Dendritic cell treated with granulocyte-macrophage colony-stimulating factor and Interleukin-4, amounts not matched to agents 40 ng/mL and 50 ng/mL, for 4 days (primary cell): ENCODE data around the gene FNDC3B.

Experiments used
- H3K27ac Mint-ChIP-seq: one replicate; pipeline ENCODE4 v1.8.0; 2022; ENCODE audit warnings: mild to moderate bottlenecking, mixed read lengths
- H3K27me3 Mint-ChIP-seq: one replicate; pipeline ENCODE4 v1.8.0; 2022; ENCODE audit warnings: mild to moderate bottlenecking, mixed read lengths
- H3K36me3 Mint-ChIP-seq: one replicate; pipeline ENCODE4 v1.8.0; 2022; ENCODE audit warnings: low read depth, mixed read lengths
- H3K4me1 Mint-ChIP-seq: one replicate; pipeline ENCODE4 v1.8.0; 2022; ENCODE audit warnings: low read depth, mixed read lengths
- H3K4me3 Mint-ChIP-seq: one replicate; pipeline ENCODE4 v1.8.0; 2022; ENCODE audit warnings: mild to moderate bottlenecking, moderate library complexity, mixed read lengths
- H3K9me3 Mint-ChIP-seq: one replicate; pipeline ENCODE4 v1.8.0; 2022; ENCODE audit warnings: mixed read lengths
- intact Hi-C: fragments of 100-400 bp; cut with micrococcal nuclease; formaldehyde crosslinking; loops from one replicate; pipeline ENCODE4 v1.15.0; 2022

FNDC3B gene

GRCh38 chr3:172369590-172370259 is 330.3 kb downstream of the FNDC3B start:
- intact Hi-C loops = no loop called here
- H3K27me3 Mint-ChIP-seq = no peaks in the 10 kb centered on the region
- no peak overlapping the region for H3K4me3 Mint-ChIP-seq
- no peaks in the 10 kb centered on the region for H3K9me3 Mint-ChIP-seq
- no peak overlapping the region for H3K27ac Mint-ChIP-seq
- H3K36me3 Mint-ChIP-seq = peaks cover 89% of the 10 kb centered on the region
- H3K4me1 Mint-ChIP-seq = no peaks in the 10 kb centered on the region

GRCh38 chr3:172370419-172370818 is 331.0 kb downstream of the FNDC3B start:
- intact Hi-C loops = no loop called here
- Mint-ChIP-seq H3K27me3 (no peaks in the 10 kb centered on the region), H3K27ac (no peak overlapping the region), H3K9me3 (no peaks in the 10 kb centered on the region), H3K36me3 (peaks cover 89% of the 10 kb centered on the region), H3K4me1 (no peaks in the 10 kb centered on the region), H3K4me3 (no peak overlapping the region)

GRCh38 chr3:172371544-172371943 is 332.2 kb downstream of the FNDC3B start:
- no peak overlapping the region for H3K27ac Mint-ChIP-seq
- intact Hi-C loops = no loop called here
- no peaks in the 10 kb centered on the region for H3K27me3 Mint-ChIP-seq
- peaks cover 85% of the 10 kb centered on the region for H3K36me3 Mint-ChIP-seq
- H3K9me3 Mint-ChIP-seq = no peaks in the 10 kb centered on the region
- H3K4me1 Mint-ChIP-seq = no peaks in the 10 kb centered on the region
- no peak overlapping the region for H3K4me3 Mint-ChIP-seq

- Mint-ChIP-seq H3K36me3 (peaks cover 85% of the 10 kb centered on the region), H3K4me1 (no peaks in the 10 kb centered on the region), H3K27me3 (no peaks in the 10 kb centered on the region), H3K9me3 (no peaks in the 10 kb centered on the region), H3K27ac (no peak overlapping the region), H3K4me3 (no peak overlapping the region)
- intact Hi-C loops = no loop called here
Observed at GRCh38 chr3:172372895-172373294, 333.5 kb downstream of the FNDC3B start.

- H3K4me3 Mint-ChIP-seq = no peak overlapping the region
Observed at GRCh38 chr3:172373912-172374311, 334.5 kb downstream of the FNDC3B start.

GRCh38 chr3:172375206-172375850 is 335.9 kb downstream of the FNDC3B start:
- intact Hi-C loops = no loop called here
- Mint-ChIP-seq H3K36me3 (peaks cover 90% of the 10 kb centered on the region), H3K4me3 (no peak overlapping the region), H3K9me3 (no peaks in the 10 kb centered on the region), H3K27ac (no peak overlapping the region), H3K4me1 (no peaks in the 10 kb centered on the region), H3K27me3 (no peaks in the 10 kb centered on the region)

More at GRCh38 chr3:172373912-172374311, 334.5 kb downstream of the FNDC3B start:
- Mint-ChIP-seq H3K27me3 (no peaks in the 10 kb centered on the region), H3K27ac (no peak overlapping the region), H3K9me3 (no peaks in the 10 kb centered on the region), H3K4me1 (no peaks in the 10 kb centered on the region), H3K36me3 (peaks cover 89% of the 10 kb centered on the region)
- intact Hi-C loops = no loop called here

GRCh38 chr3:172376402-172376801 is 337.0 kb downstream of the FNDC3B start:
- Mint-ChIP-seq H3K9me3 (no peaks in the 10 kb centered on the region), H3K36me3 (peaks cover 94% of the 10 kb centered on the region), H3K4me3 (no peak overlapping the region), H3K27ac (no peak overlapping the region), H3K4me1 (no peaks in the 10 kb centered on the region), H3K27me3 (no peaks in the 10 kb centered on the region)
- intact Hi-C loops = no loop called here

GRCh38 chr3:172376881-172377280 is 337.5 kb downstream of the FNDC3B start:
- Mint-ChIP-seq H3K4me3 (no peak overlapping the region), H3K36me3 (peaks cover 94% of the 10 kb centered on the region), H3K4me1 (no peaks in the 10 kb centered on the region), H3K27me3 (no peaks in the 10 kb centered on the region), H3K27ac (no peak overlapping the region), H3K9me3 (no peaks in the 10 kb centered on the region)
- intact Hi-C loops = no loop called here

GRCh38 chr3:172378439-172378838 is 339.1 kb downstream of the FNDC3B start:
- H3K9me3 Mint-ChIP-seq = no peaks in the 10 kb centered on the region
- no peaks in the 10 kb centered on the region for H3K4me1 Mint-ChIP-seq
- peaks cover 94% of the 10 kb centered on the region for H3K36me3 Mint-ChIP-seq
- H3K4me3 Mint-ChIP-seq = no peak overlapping the region
- intact Hi-C loops = no loop called here
- no peaks in the 10 kb centered on the region for H3K27me3 Mint-ChIP-seq
- no peak overlapping the region for H3K27ac Mint-ChIP-seq

GRCh38 chr3:172379372-172379771 is 340.0 kb downstream of the FNDC3B start:
- peaks cover 87% of the 10 kb centered on the region for H3K36me3 Mint-ChIP-seq
- H3K27me3 Mint-ChIP-seq = no peaks in the 10 kb centered on the region
- intact Hi-C loops = no loop called here
- H3K4me3 Mint-ChIP-seq = no peak overlapping the region
- no peaks in the 10 kb centered on the region for H3K9me3 Mint-ChIP-seq
- no peak overlapping the region for H3K27ac Mint-ChIP-seq
- H3K4me1 Mint-ChIP-seq = no peaks in the 10 kb centered on the region

GRCh38 chr3:172380632-172381031 is 341.3 kb downstream of the FNDC3B start:
- no peak overlapping the region for H3K27ac Mint-ChIP-seq
- H3K36me3 Mint-ChIP-seq = peaks cover 85% of the 10 kb centered on the region
- intact Hi-C loops = no loop called here
- H3K27me3 Mint-ChIP-seq = no peaks in the 10 kb centered on the region
- no peaks in the 10 kb centered on the region for H3K9me3 Mint-ChIP-seq
- H3K4me3 Mint-ChIP-seq = no peak overlapping the region
- no peaks in the 10 kb centered on the region for H3K4me1 Mint-ChIP-seq

- Mint-ChIP-seq H3K36me3 (peaks cover 63% of the 10 kb centered on the region), H3K27ac (no peak overlapping the region), H3K9me3 (no peaks in the 10 kb centered on the region), H3K4me3 (no peak overlapping the region), H3K27me3 (no peaks in the 10 kb centered on the region), H3K4me1 (no peaks in the 10 kb centered on the region)
- intact Hi-C loops = no loop called here
Observed at GRCh38 chr3:172383306-172383796, 344.0 kb downstream of the FNDC3B start.

- intact Hi-C loops = no loop called here
- H3K9me3 Mint-ChIP-seq = no peaks in the 10 kb centered on the region
- peaks cover 48% of the 10 kb centered on the region for H3K36me3 Mint-ChIP-seq
- no peaks in the 10 kb centered on the region for H3K27me3 Mint-ChIP-seq
- H3K27ac Mint-ChIP-seq = no peak overlapping the region
- H3K4me3 Mint-ChIP-seq = no peak overlapping the region
- no peaks in the 10 kb centered on the region for H3K4me1 Mint-ChIP-seq
Observed at GRCh38 chr3:172384836-172385235, 345.5 kb downstream of the FNDC3B start.

- H3K9me3 Mint-ChIP-seq = no peaks in the 10 kb centered on the region
- peaks cover 5% of the 10 kb centered on the region for H3K4me1 Mint-ChIP-seq
- H3K4me3 Mint-ChIP-seq = no peak overlapping the region
- intact Hi-C loops = no loop called here
- no peaks in the 10 kb centered on the region for H3K27me3 Mint-ChIP-seq
- H3K36me3 Mint-ChIP-seq = peaks cover 25% of the 10 kb centered on the region
- no peak overlapping the region for H3K27ac Mint-ChIP-seq
Observed at GRCh38 chr3:172387728-172388127, 348.4 kb downstream of the FNDC3B start.
